HG03097 (cell line): ENCODE data around the gene SMAD6.
"Not testable (repeated sequence)": the region's sequence is repeated elsewhere in the genome, so short reads cannot be mapped to it uniquely, and the experiment has no call there.

Experiments
- ATAC-seq: cut with Tn5 transposase; IDR thresholded peaks from one replicate; pipeline ENCODE4 v1.9.1; 2021; ENCODE audit not compliant: unreplicated experiment, low FRiP score

Gene SMAD6

DNA sequence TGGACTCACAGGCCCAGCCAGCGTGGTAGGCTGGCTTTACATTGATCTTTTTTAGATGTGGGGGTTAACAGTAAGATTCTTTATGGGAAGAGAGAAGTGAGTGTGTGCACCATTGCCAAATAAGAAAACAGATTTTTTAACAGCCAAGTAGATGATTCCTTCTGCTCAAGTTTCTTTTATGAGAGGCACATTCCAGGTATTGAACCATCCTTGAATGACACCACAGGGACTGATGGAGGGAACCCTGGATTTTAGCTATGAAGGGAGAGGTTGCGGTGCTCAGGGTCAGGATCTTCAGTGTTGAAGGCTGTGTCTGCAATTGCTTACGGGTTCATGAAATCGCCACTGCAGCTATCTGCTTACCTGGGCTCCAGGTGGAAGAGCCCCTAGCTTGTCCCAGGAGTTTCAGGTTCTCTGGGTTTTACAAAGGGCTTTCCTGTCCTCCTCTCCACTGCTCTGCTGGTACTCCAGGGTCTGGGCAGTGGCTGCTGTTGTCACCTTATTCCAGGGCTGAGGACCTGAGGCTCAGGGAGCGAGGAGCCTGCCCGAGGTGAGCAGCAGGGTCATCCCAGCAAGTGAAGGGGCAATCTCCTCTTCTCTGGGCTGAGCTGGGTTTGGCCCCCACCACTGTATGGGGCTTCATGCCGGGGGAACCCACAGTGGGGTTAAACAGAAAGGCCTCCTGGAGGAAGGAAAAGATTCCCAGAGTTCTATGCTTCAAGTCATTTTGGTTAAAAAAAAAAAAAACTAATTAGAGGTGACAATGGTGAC is 53.4 kb downstream of the SMAD6 start:
- no peak for ATAC-seq

- no peak for ATAC-seq
Measured at GRCh38 chr15:66756295-66756694, 54.3 kb downstream of the SMAD6 start.

- no peak for ATAC-seq
Measured at GRCh38 chr15:66757030-66757429, 55.0 kb downstream of the SMAD6 start.

- ATAC-seq = no peak
Measured at GRCh38 chr15:66757521-66757920, 55.5 kb downstream of the SMAD6 start.

DNA sequence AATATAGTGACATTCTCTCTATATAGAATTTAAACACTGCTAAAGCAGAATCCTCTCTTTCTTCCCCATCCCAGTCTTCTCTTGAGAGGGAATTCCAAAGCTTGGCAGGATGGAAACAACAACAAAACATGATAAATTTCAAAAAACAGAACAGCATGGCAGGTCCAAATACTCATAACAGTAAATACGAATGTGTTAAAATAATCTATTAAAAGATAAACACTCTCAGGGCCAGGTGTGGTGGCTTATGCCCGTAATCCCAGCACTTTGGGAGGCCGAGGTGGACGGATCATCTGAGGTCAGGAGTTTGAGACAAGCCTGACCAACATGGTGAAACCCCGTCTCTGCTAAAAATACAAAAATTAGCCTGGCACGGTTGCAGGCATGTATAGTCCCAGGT is 56.2 kb downstream of the SMAD6 start:
- ATAC-seq = not testable (repeated sequence)

GRCh38 chr15:66758844-66759243 is 56.8 kb downstream of the SMAD6 start:
- ATAC-seq = no peak

DNA sequence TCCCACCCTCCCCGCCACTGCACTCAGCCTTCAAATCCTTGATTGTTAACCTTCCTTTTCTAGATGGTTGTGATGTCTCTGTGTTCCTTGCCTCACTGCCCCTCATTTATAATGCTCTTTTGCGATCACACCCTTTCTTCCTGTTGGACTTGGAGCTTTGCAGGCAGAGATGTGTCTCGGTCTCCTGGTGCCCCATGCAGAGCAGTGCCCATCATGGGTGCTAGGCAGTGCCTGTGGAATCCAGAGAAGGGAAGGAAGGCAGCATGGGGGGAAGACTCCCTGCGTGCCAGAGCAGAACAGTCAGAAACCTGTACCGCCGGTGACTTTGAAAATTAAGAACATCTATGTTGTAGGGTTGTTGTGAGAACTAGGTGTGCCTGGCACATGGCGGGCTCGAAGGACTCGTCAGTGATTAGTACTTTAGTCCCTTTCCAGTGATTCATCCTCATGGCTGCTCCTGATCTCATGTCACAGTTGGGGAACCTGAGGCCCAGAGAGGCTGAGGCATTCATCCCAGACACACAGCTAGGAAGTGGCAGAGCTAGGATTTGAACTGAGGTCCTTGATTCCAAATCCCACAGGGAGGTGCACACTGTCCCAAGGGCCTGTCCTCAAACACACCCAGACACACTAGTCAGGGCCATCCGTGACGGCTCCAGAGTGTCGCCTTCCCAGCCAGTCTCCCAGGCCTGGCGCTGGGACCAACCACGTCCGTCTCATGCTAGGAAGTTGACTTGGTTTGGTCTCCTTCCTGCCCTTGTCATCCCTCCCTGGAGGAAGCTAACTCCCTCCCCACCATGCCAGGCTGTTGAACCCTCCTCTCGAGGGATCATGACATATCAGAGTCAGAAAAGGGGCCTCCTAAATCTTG is 58.3 kb downstream of the SMAD6 start:
- ATAC-seq = no peak

DNA sequence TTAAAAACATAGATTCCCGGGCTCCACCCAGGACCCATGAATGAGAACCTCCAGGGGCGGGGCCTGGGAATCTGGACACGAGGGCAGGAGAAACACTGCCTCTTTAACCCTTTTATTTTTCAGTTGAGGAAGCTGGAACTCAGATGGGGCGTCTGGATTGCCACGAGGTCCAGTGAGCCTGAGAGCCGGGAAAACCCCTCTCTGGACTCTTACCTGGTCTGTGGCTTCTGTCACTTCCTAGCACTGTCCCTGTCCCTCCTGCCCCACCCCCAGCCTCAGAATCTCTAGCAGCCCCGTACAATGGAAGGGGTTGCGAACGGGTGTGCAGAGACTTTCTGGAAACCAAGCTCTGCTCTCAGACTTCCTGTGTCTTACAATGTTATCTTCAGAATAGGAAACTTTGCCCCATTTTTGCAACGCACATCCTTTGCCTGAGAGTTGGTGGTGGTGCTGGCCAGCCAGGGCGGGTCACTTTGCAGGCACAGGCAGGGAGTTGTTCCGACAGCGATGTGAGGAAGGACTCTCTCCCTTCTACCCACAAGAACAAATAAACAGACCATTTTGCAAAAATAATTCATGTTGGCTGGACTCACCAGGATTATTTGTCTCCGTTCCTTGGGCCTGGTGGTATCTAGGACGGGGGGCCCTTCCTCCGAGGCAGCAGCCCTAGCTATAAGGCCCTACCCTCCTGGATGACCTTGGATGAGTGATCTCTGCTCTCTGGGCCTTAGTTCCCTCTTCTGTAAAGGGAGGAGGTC is 59.1 kb downstream of the SMAD6 start:
- peak; percentile 42 for ATAC-seq

- ATAC-seq = no peak
Measured at GRCh38 chr15:66761726-66762595, 59.9 kb downstream of the SMAD6 start.

DNA sequence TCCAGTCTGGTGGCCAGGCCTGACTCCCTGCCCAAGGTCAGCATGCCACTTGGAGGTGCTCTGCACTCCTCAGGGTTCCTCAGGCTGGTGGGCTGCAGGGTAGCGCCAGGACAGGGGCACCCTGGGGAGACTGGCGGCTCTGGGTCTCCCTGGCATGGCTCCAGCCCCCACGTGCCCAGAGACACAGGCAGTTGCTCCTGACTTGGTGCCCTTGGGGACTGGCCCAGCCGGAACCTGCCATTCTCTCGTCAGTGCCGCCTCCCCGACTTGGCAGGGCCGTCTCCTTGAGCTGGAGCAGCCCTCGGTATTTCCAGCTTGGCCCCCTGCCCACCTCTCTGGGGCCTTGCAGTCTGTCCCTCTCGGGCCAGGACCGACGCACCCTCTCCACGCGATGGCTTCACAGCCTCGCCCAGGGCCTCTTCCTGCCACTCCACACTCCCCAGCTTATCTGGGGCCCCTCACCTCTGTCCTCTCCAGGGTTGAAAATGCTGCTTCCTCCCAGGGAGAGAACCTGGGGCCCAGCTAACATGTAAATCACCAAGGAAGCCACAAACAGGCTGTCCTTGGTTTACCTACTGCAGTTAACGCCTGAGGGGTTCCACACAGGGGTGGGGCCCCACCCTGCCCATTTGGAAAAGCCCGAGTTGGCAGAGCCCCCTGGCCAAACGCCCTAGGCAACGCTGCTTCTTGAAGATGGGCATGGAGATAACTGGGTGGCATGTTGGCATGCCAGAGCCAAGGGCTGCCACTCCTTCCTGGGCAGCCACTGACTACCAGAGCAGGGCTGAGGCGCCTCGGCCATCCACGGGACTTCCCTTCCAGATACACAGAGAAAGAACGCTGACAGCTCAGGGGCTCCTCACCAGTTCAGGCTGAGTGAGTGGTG is 61.4 kb downstream of the SMAD6 start:
- no peak for ATAC-seq

DNA sequence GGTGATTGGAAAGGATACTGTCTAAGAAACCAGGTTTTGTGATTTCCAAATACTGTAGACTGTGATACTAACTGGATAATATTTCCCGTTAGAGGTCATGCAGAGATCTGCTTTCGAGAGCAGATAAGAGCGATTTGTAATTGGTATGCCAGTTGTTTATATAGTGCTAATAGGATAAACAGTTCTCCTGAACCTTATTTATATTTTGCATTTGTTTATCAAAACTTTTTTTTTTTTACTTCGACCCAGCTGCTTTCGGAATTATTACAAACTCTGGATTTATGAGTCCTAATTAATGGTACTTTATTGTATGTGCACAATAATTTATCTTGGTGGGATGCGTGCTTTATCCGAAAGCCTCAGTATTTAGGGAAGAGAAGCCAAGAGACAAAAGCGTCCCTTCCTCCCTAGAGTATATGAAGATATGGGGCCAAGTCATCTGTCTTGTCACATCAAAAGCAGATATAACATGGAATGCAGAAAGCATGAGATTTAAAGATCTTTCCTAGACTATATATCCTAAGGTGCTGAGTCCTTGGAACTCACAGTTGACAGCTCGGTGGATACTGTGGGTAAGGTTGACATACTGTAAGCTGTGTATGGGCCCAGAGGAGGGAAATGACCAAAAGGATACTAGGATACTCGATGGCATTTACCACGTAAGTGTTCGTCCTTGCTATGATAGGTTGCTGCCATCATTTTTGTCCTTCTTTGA is 62.2 kb downstream of the SMAD6 start:
- no peak for ATAC-seq

GRCh38 chr15:66765478-66766281 is 63.6 kb downstream of the SMAD6 start:
- ATAC-seq = no peak

DNA sequence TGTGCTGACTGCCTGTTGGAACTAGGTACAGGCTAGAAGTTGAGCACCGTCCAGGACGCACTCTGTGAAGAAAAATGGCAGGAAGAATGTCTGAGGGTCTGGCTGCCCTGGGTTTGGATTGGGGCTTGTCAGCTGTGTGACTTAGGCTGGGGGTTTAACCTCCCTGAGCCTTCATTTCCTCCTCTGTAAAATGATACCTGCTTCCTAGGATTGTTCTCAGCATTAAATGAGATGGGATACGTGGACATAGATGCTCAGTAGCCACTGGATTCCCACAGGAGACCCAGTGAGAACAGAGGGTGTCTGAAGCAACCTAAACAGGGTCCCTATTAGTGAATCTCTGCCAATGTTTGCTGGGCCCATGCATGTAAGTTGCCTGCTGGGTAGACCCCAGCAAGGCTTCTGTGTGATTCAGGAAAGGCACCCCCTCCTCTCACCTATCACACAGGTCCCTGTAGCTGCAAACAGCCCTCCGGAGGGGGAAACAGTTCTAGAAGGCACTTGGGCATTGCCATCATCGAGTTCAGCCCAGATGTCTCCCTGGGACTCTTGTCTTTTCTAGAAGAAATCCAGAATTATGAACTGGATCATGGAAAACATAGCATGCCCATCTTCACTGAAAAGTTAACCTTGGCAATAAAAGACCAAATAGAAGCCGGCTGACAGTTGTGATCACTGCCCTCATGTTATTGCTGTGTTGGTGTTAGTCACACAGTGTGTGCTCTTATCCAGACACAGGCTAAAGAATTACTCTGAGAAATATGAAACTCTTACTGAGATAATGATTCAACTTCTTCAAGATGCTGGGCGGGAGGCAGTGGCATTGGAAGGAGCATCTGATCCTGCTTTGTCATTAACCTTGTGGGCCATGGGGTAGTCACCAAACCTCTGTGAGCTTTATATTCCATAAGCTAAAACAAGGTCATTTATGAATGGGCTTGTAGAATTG is 64.5 kb downstream of the SMAD6 start:
- ATAC-seq = no peak

GRCh38 chr15:66767240-66767659 is 65.2 kb downstream of the SMAD6 start:
- ATAC-seq = no peak

- no peak for ATAC-seq
Measured at GRCh38 chr15:66768987-66769386, 67.0 kb downstream of the SMAD6 start.

DNA sequence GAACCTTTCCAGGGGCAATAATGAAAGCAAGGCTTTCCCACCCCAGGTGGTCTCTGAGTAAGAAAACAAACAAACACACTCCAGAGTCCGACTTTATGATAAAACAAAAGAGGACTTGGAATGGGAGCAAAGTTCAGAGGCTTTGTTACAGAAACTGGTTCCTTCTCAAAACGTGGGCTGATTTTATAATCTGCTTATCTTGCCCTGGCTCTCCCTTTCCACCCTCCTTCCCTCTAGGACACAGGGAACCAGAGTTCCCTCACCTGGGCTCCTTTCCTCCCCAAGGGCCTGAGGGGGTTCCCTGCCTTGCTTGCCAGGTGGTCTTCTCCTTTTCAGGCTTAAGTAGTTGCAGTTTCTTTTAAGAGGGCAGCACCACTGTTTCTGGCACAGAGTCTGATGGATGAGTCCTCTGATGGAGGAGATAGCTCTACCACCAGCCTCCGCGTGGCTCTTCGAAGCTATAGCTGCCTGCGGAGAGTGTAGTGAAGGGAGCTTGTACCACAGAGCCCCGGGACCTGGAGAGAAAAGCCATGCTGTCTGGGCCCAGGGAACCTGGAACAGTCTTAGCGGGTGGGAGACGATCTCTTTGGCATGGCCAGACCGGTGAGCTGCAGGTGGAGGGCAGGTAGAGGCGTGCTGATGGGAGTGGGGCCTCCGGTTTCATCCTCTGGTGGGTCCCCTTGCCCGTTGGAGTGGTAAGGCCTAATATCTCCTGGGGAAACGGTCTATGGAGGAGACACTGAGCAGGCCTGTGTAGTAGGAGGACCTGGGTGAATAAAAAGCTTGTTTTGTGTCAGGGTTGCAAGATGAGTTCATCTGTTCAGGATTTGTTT is 68.7 kb downstream of the SMAD6 start:
- ATAC-seq = no peak
